ENCODE results near the gene ZNF805. TPM values are rescaled to one million over a fixed set of nuclear protein-coding genes. Genes with fewer than 3 reads are reported as not detected.
A peak's percentile ranks its signal among the peaks of the same experiment; 100 is the strongest.
"Not testable (repeated sequence)": the region's sequence is repeated elsewhere in the genome, so short reads cannot be mapped to it uniquely, and the experiment has no call there.

Gene ZNF805
- total RNA-seq, 1 experiment from 2014 or later, result 18.2 TPM

GRCh38 chr19:57276430-57276829 is 36.0 kb downstream of the ZNF805 start:
- Mint-ChIP-seq H3K27me3 (ENCODE audit: low read depth) (no peaks in the 10 kb centered on the region; the same call in 1 of the 2 replicates), H3K4me1 (peaks cover 5% of the 10 kb centered on the region), H3K27ac (no peak overlapping the region), H3K36me3 (no peaks in the 10 kb centered on the region), H3K4me3 (no peak overlapping the region), H3K9me3 (no peaks in the 10 kb centered on the region)
- POLR2A ChIA-PET, result no interaction called here
- ATAC-seq (no peak), DNase-seq (ENCODE audit: low spot score) (no peak)
- CTCF ChIA-PET, result no interaction called here
- TF ChIP-seq NFE2L1 (CRISPR knock-in tag; IDR thresholded peaks at IDR 0.05) (no peak), IRF2 (CRISPR knock-in tag; IDR thresholded peaks at IDR 0.05; ENCODE audit: borderline replicate concordance, low read depth) (no peak), SOX15 (CRISPR knock-in tag; IDR thresholded peaks at IDR 0.05) (no peak), TP53 (CRISPR knock-in tag; IDR thresholded peaks at IDR 0.05) (no peak), NFYB (CRISPR knock-in tag; conservative IDR thresholded peaks at IDR 0.05; ENCODE audit: low read depth) (no peak), ZBTB21 (CRISPR knock-in tag; IDR thresholded peaks at IDR 0.05; ENCODE audit: borderline replicate concordance) (no peak), KAT7 (CRISPR knock-in tag; IDR thresholded peaks at IDR 0.05; ENCODE audit: borderline replicate concordance) (no peak), CBFB (CRISPR knock-in tag; IDR thresholded peaks at IDR 0.05; ENCODE audit: low read depth) (no peak), ZNF416 (CRISPR knock-in tag; IDR thresholded peaks at IDR 0.05) (no peak), MXD4 (CRISPR knock-in tag; IDR thresholded peaks at IDR 0.05; ENCODE audit: borderline replicate concordance) (no peak), NR2C2 (CRISPR knock-in tag; IDR thresholded peaks at IDR 0.05) (no peak), ZNF121 (CRISPR knock-in tag; IDR thresholded peaks at IDR 0.05) (no peak), NR1H2 (CRISPR knock-in tag; IDR thresholded peaks at IDR 0.05) (no peak), JUN (CRISPR knock-in tag; IDR thresholded peaks at IDR 0.05) (no peak)
- TF ChIP-seq, protein P1, sequence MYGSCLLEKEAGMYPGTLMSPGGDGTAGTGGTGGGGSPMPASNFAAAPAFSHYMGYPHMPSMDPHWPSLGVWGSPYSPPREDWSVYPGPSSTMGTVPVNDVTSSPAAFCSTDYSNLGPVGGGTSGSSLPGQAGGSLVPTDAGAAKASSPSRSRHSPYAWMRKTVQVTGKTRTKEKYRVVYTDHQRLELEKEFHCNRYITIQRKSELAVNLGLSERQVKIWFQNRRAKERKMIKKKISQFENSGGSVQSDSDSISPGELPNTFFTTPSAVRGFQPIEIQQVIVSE (CRISPR knock-in tag; IDR thresholded peaks at IDR 0.05; ENCODE audit: borderline replicate concordance), result no peak
- TF ChIP-seq, protein P2, sequence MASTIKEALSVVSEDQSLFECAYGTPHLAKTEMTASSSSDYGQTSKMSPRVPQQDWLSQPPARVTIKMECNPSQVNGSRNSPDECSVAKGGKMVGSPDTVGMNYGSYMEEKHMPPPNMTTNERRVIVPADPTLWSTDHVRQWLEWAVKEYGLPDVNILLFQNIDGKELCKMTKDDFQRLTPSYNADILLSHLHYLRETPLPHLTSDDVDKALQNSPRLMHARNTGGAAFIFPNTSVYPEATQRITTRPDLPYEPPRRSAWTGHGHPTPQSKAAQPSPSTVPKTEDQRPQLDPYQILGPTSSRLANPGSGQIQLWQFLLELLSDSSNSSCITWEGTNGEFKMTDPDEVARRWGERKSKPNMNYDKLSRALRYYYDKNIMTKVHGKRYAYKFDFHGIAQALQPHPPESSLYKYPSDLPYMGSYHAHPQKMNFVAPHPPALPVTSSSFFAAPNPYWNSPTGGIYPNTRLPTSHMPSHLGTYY (CRISPR knock-in tag; IDR thresholded peaks at IDR 0.05), result no peak
- TF ChIP-seq, protein P3, sequence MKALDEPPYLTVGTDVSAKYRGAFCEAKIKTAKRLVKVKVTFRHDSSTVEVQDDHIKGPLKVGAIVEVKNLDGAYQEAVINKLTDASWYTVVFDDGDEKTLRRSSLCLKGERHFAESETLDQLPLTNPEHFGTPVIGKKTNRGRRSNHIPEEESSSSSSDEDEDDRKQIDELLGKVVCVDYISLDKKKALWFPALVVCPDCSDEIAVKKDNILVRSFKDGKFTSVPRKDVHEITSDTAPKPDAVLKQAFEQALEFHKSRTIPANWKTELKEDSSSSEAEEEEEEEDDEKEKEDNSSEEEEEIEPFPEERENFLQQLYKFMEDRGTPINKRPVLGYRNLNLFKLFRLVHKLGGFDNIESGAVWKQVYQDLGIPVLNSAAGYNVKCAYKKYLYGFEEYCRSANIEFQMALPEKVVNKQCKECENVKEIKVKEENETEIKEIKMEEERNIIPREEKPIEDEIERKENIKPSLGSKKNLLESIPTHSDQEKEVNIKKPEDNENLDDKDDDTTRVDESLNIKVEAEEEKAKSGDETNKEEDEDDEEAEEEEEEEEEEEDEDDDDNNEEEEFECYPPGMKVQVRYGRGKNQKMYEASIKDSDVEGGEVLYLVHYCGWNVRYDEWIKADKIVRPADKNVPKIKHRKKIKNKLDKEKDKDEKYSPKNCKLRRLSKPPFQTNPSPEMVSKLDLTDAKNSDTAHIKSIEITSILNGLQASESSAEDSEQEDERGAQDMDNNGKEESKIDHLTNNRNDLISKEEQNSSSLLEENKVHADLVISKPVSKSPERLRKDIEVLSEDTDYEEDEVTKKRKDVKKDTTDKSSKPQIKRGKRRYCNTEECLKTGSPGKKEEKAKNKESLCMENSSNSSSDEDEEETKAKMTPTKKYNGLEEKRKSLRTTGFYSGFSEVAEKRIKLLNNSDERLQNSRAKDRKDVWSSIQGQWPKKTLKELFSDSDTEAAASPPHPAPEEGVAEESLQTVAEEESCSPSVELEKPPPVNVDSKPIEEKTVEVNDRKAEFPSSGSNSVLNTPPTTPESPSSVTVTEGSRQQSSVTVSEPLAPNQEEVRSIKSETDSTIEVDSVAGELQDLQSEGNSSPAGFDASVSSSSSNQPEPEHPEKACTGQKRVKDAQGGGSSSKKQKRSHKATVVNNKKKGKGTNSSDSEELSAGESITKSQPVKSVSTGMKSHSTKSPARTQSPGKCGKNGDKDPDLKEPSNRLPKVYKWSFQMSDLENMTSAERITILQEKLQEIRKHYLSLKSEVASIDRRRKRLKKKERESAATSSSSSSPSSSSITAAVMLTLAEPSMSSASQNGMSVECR (CRISPR knock-in tag; IDR thresholded peaks at IDR 0.05; ENCODE audit: borderline replicate concordance), result no peak
- TF ChIP-seq, protein P4, sequence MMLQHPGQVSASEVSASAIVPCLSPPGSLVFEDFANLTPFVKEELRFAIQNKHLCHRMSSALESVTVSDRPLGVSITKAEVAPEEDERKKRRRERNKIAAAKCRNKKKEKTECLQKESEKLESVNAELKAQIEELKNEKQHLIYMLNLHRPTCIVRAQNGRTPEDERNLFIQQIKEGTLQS (CRISPR knock-in tag; conservative IDR thresholded peaks at IDR 0.05), result no peak
- TF ChIP-seq, protein P5, sequence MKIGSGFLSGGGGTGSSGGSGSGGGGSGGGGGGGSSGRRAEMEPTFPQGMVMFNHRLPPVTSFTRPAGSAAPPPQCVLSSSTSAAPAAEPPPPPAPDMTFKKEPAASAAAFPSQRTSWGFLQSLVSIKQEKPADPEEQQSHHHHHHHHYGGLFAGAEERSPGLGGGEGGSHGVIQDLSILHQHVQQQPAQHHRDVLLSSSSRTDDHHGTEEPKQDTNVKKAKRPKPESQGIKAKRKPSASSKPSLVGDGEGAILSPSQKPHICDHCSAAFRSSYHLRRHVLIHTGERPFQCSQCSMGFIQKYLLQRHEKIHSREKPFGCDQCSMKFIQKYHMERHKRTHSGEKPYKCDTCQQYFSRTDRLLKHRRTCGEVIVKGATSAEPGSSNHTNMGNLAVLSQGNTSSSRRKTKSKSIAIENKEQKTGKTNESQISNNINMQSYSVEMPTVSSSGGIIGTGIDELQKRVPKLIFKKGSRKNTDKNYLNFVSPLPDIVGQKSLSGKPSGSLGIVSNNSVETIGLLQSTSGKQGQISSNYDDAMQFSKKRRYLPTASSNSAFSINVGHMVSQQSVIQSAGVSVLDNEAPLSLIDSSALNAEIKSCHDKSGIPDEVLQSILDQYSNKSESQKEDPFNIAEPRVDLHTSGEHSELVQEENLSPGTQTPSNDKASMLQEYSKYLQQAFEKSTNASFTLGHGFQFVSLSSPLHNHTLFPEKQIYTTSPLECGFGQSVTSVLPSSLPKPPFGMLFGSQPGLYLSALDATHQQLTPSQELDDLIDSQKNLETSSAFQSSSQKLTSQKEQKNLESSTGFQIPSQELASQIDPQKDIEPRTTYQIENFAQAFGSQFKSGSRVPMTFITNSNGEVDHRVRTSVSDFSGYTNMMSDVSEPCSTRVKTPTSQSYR (CRISPR knock-in tag; IDR thresholded peaks at IDR 0.05), result no peak

DNA sequence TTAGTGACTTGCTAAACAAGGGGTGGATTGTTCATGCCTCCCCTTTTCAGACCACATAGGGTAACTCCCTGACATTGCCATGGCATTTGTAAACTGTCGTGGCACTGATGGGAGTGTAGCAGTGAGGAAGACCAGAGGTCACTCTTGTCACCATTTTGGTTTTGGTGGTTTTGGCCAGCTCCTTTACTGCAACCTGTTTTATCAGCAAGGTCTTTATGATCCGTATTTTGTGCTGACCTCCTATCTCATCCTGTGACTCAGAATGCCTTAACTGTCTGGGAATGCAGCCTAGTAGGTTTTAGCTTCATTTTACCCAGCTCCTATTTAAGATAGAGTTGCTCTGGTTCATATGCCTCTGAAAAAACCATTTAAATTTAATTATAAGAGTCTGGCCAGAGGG is 38.0 kb downstream of the ZNF805 start:
- Mint-ChIP-seq H3K4me3 (0 out of 2 replicates have a peak overlapping the region, but pooled peaks have one; percentile 14), H3K4me1 (peaks cover 14% of the 10 kb centered on the region)
- POLR2A ChIA-PET; H3K27me3 Mint-ChIP-seq (ENCODE audit: low read depth); H3K27ac Mint-ChIP-seq; ATAC-seq; H3K9me3 Mint-ChIP-seq; CTCF ChIA-PET; DNase-seq (ENCODE audit: low spot score); H3K36me3 Mint-ChIP-seq: not testable (repeated sequence)
